Ramos (cell line): ENCODE measurements around the gene SLC46A3.
"Not testable (repeated sequence)": the region's sequence is repeated elsewhere in the genome, so short reads cannot be mapped to it uniquely, and the experiment has no call there.

Experiments
- in situ Hi-C: fragments of 300-500 bp; cut with MboI; formaldehyde crosslinking; loops from one replicate; pipeline ENCODE4 v1.14.3; 2022; ENCODE audit warnings: low sequenced_read_pairs; ENCODE audit not compliant: unreplicated experiment

SLC46A3 gene

GRCh38 chr13:28734906-28735305 is 16.1 kb upstream of the SLC46A3 start:
- in situ Hi-C loops = no loop called here

GRCh38 chr13:28730762-28731161 is 12.0 kb upstream of the SLC46A3 start:
- in situ Hi-C loops = no loop called here

- in situ Hi-C loops = no loop called here
These were observed 10.8 kb upstream of the SLC46A3 start for GRCh38 chr13:28729541-28729940.

GRCh38 chr13:28728642-28729041 is 9.9 kb upstream of the SLC46A3 start:
- in situ Hi-C loops = no loop called here

- in situ Hi-C loops = no loop called here
These were observed 6.4 kb upstream of the SLC46A3 start for GRCh38 chr13:28725046-28725610.

GRCh38 chr13:28723806-28724205 is 5.0 kb upstream of the SLC46A3 start:
- in situ Hi-C loops = no loop called here

GRCh38 chr13:28719227-28720055 is 671 bp upstream of the SLC46A3 start:
- in situ Hi-C loops = no loop called here

GRCh38 chr13:28718196-28718542 is 601 bp downstream of the SLC46A3 start:
- in situ Hi-C loops = no loop called here

- in situ Hi-C loops = no loop called here
These were observed 1.6 kb downstream of the SLC46A3 start for GRCh38 chr13:28717170-28717569.

GRCh38 chr13:28716511-28716910 is 2.3 kb downstream of the SLC46A3 start:
- in situ Hi-C loops = no loop called here

GRCh38 chr13:28714651-28715050 is 4.1 kb downstream of the SLC46A3 start:
- in situ Hi-C loops = no loop called here

- in situ Hi-C loops = no loop called here
These were observed 8.6 kb downstream of the SLC46A3 start for GRCh38 chr13:28710161-28710560.

- in situ Hi-C loops = no loop called here
These were observed 10.9 kb downstream of the SLC46A3 start for GRCh38 chr13:28707629-28708427.

- in situ Hi-C loops = no loop called here
These were observed 13.2 kb downstream of the SLC46A3 start for GRCh38 chr13:28705461-28706083.

- in situ Hi-C loops = no loop called here
These were observed 13.9 kb downstream of the SLC46A3 start for GRCh38 chr13:28704919-28705318.

GRCh38 chr13:28704282-28704681 is 14.5 kb downstream of the SLC46A3 start:
- in situ Hi-C loops = no loop called here

- in situ Hi-C loops = no loop called here
These were observed 19.5 kb downstream of the SLC46A3 start for GRCh38 chr13:28699246-28699645.

- in situ Hi-C loops = no loop called here
These were observed 21.3 kb downstream of the SLC46A3 start for GRCh38 chr13:28697441-28697840.

GRCh38 chr13:28693605-28694491 is 24.9 kb downstream of the SLC46A3 start:
- in situ Hi-C loops = not testable (repeated sequence)

- in situ Hi-C loops = no loop called here
These were observed 32.9 kb downstream of the SLC46A3 start for GRCh38 chr13:28685892-28686291.
